ENCODE data around the gene GOLGA8R.
"Not testable (repeated sequence)": the region's sequence is repeated elsewhere in the genome, so short reads cannot be mapped to it uniquely, and the experiment has no call there.

GOLGA8R gene

GRCh38 chr15:30361404-30361803 lies 52.7 kb downstream of the GOLGA8R start:
- not testable (repeated sequence) for DNase-seq (ENCODE audit: low read depth)

GRCh38 chr15:30360990-30361389 lies 53.1 kb downstream of the GOLGA8R start:
- DNase-seq (ENCODE audit: low read depth); H3K4me3 ChIP-seq (ENCODE audit: low read depth, low read length): not testable (repeated sequence)

More at GRCh38 chr15:30361404-30361803, 52.7 kb downstream of the GOLGA8R start:
- not testable (repeated sequence) for H3K4me3 ChIP-seq (ENCODE audit: low read depth, low read length)

- DNase-seq (ENCODE audit: low read depth) = not testable (repeated sequence)
Observed at GRCh38 chr15:30355043-30355442, 59.0 kb downstream of the GOLGA8R start.

More at GRCh38 chr15:30355043-30355442, 59.0 kb downstream of the GOLGA8R start:
- not testable (repeated sequence) for H3K4me3 ChIP-seq (ENCODE audit: low read depth, low read length)
